SK-N-SH treated with all-trans-retinoic acid at 6 μM for 48 hours (cell line): Measurements from ENCODE around the gene ARHGAP15.

Source experiments
- ATAC-seq: fragments of 200-7000 bp; cut with Tn5 transposase; 3 replicates; pipeline ENCODE4 v1.9.1; 2020; ENCODE audit warnings: mild to moderate bottlenecking, moderate library complexity
- BACH2 ChIP-seq: fragments of 250-450 bp; sonication (Bioruptor Pico); IDR thresholded peaks from 2 replicates; pipeline ENCODE4 v1.9.0; 2021; ENCODE audit warnings: mild to moderate bottlenecking, borderline replicate concordance
- CREB5 ChIP-seq: fragments of 250-450 bp; sonication (Bioruptor Pico); IDR thresholded peaks from 2 replicates; pipeline ENCODE4 v1.5.1; 2020; ENCODE audit warnings: low read depth, mild to moderate bottlenecking, moderate library complexity
- ESRRG ChIP-seq: fragments of 250-450 bp; sonication (Bioruptor Pico); IDR thresholded peaks from 2 replicates; pipeline ENCODE4 v1.6.1; 2021; ENCODE audit warnings: mild to moderate bottlenecking
- GLIS3 ChIP-seq: fragments of 250-450 bp; sonication (Bioruptor Pico); IDR thresholded peaks from 2 replicates; pipeline ENCODE4 v1.5.0; 2020; ENCODE audit warnings: mild to moderate bottlenecking, moderate library complexity
- ISL1 ChIP-seq: fragments of 250-450 bp; sonication (Bioruptor Pico); IDR thresholded peaks from 2 replicates; pipeline ENCODE4 v2.1.2; 2022; ENCODE audit warnings: mild to moderate bottlenecking, moderate library complexity
- OSR1 ChIP-seq: fragments of 250-450 bp; sonication (Bioruptor Pico); IDR thresholded peaks from 2 replicates; pipeline ENCODE4 v1.8.0; 2022; ENCODE audit warnings: moderate library complexity, mild to moderate bottlenecking, inconsistent platforms
- PATZ1 ChIP-seq: fragments of 250-450 bp; sonication (Bioruptor Pico); IDR thresholded peaks from 2 replicates; pipeline ENCODE4 v1.8.0; 2020; ENCODE audit warnings: mild to moderate bottlenecking, moderate library complexity, borderline replicate concordance
- POU6F1 ChIP-seq: fragments of 250-450 bp; sonication (Bioruptor Pico); IDR thresholded peaks from 2 replicates; pipeline ENCODE4 v1.8.0; 2021; ENCODE audit warnings: low read depth, mild to moderate bottlenecking, moderate library complexity, borderline replicate concordance
- RARB ChIP-seq: fragments of 250-450 bp; sonication (Bioruptor Pico); IDR thresholded peaks from 2 replicates; pipeline ENCODE4 v1.8.0; 2021; ENCODE audit warnings: mild to moderate bottlenecking, moderate library complexity
- SNAI2 ChIP-seq: fragments of 250-450 bp; sonication (Bioruptor Pico); IDR thresholded peaks from 2 replicates; pipeline ENCODE4 v1.5.0; 2020; ENCODE audit warnings: mild to moderate bottlenecking, moderate library complexity
- TCF4 ChIP-seq: fragments of 250-450 bp; sonication (Bioruptor Pico); IDR thresholded peaks from 2 replicates; pipeline ENCODE4 v1.8.0; 2021; ENCODE audit warnings: mild to moderate bottlenecking, moderate library complexity, borderline replicate concordance
- TOX ChIP-seq: fragments of 250-450 bp; sonication (Bioruptor Pico); IDR thresholded peaks from 2 replicates; pipeline ENCODE4 v1.8.0; 2021; ENCODE audit warnings: mild to moderate bottlenecking, moderate library complexity, borderline replicate concordance
- TSHZ2 ChIP-seq: fragments of 250-450 bp; sonication (Bioruptor Pico); IDR thresholded peaks from 2 replicates; pipeline ENCODE4 v1.5.0; 2020; ENCODE audit warnings: mild to moderate bottlenecking, moderate library complexity
- ZC3H10 ChIP-seq: fragments of 250-450 bp; sonication (Bioruptor Pico); IDR thresholded peaks from 2 replicates; pipeline ENCODE4 v1.5.1; 2021; ENCODE audit warnings: mild to moderate bottlenecking, moderate library complexity
- ZFP3 ChIP-seq: fragments of 250-450 bp; sonication (Bioruptor Pico); IDR thresholded peaks from 2 replicates; pipeline ENCODE4 v1.5.0; 2020; ENCODE audit warnings: mild to moderate bottlenecking, moderate library complexity
- ZNF565 ChIP-seq: fragments of 450-650 bp; formaldehyde crosslinking; conservative IDR thresholded peaks from 2 replicates; pipeline ENCODE4 v1.5.0; 2020; ENCODE audit warnings: low read depth, mild to moderate bottlenecking, moderate library complexity
- ZNF70 ChIP-seq: fragments of 450-650 bp; formaldehyde crosslinking; IDR thresholded peaks from 2 replicates; pipeline ENCODE4 v1.5.0; 2020; ENCODE audit warnings: mild to moderate bottlenecking, moderate library complexity
- ZNF8 ChIP-seq: fragments of 450-650 bp; formaldehyde crosslinking; IDR thresholded peaks from 2 replicates; pipeline ENCODE4 v1.5.0; 2020; ENCODE audit warnings: mild to moderate bottlenecking, moderate library complexity

The ARHGAP15 gene

GRCh38 chr2:143548032-143548431 lies 418.8 kb downstream of the ARHGAP15 start:
- no peak for ATAC-seq

GRCh38 chr2:143550500-143550899 lies 421.3 kb downstream of the ARHGAP15 start:
- ATAC-seq: no peak
- TF ChIP-seq TSHZ2: no peak
- no peak for TF ChIP-seq ESRRG (CRISPR knock-in tag)
- TF ChIP-seq SNAI2 (CRISPR knock-in tag): no peak
- TF ChIP-seq ZFP3 (CRISPR knock-in tag): no peak
- TF ChIP-seq BACH2 (CRISPR knock-in tag): no peak
- no peak for TF ChIP-seq CREB5 (CRISPR knock-in tag)
- no peak for TF ChIP-seq ZNF8 (CRISPR knock-in tag)
- TF ChIP-seq GLIS3 (CRISPR knock-in tag): no peak
- no peak for TF ChIP-seq POU6F1 (CRISPR knock-in tag)
- no peak for TF ChIP-seq TOX
- no peak for TF ChIP-seq ZNF565 (CRISPR knock-in tag)
- no peak for TF ChIP-seq ZNF70 (CRISPR knock-in tag)
- no peak for TF ChIP-seq ZC3H10 (CRISPR knock-in tag)
- no peak for TF ChIP-seq ISL1 (CRISPR knock-in tag)
- no peak for TF ChIP-seq OSR1 (CRISPR knock-in tag)

More at GRCh38 chr2:143548032-143548431, 418.8 kb downstream of the ARHGAP15 start:
- TF ChIP-seq ZNF8 (CRISPR knock-in tag): no peak
- no peak for TF ChIP-seq RARB (CRISPR knock-in tag)
- TF ChIP-seq PATZ1: no peak
- TF ChIP-seq ESRRG (CRISPR knock-in tag): no peak
- no peak for TF ChIP-seq TCF4 (CRISPR knock-in tag)
- TF ChIP-seq TSHZ2: no peak

- no peak for TF ChIP-seq ZFP3 (CRISPR knock-in tag)
- no peak for ATAC-seq
Measured at GRCh38 chr2:143551971-143552650, 422.9 kb downstream of the ARHGAP15 start.

- TF ChIP-seq ZNF70 (CRISPR knock-in tag): peak; percentile 70
- 0 out of 2 replicates have a peak, but pooled peaks have one; percentile 47 for TF ChIP-seq TOX
- TF ChIP-seq ISL1 (CRISPR knock-in tag): peak; percentile 73
- no peak for TF ChIP-seq ZC3H10 (CRISPR knock-in tag)
- TF ChIP-seq ZNF8 (CRISPR knock-in tag): no peak
- TF ChIP-seq RARB (CRISPR knock-in tag): peak; percentile 49; the same call in 1 of the 2 replicates
- no peak for TF ChIP-seq TCF4 (CRISPR knock-in tag)
- ATAC-seq: peak; percentile 98
Measured at GRCh38 chr2:143553261-143553660, 424.0 kb downstream of the ARHGAP15 start.
